CD14-positive monocyte (primary cell): Measurements from ENCODE around the gene VWA5B1. TPM values are rescaled to one million over a fixed set of nuclear protein-coding genes. Genes with fewer than 3 reads are reported as not detected.

Experiments used
- DNase-seq, 3 donors: peaks; one replicate each; pipeline ENCODE4 v3.0.0-alpha.2; 2011 to 2022
- H2AFZ ChIP-seq: 2 replicates; pipeline ENCODE4 v1.6.0; 2012; ENCODE audit warnings: mild to moderate bottlenecking, low read depth, low read length, inconsistent platforms; ENCODE audit not compliant: insufficient read depth, poor library complexity, severe bottlenecking
- H3K27ac ChIP-seq, 2 donors: 1 replicate in 1 of 2; 2 replicates in 1 of 2; pipeline ENCODE4 v1.5.1; 2012 to 2013; ENCODE audit warnings: low read length in 2 of 2, control low read depth in 1 of 2, inconsistent platforms in 1 of 2, low read depth in 1 of 2, mild to moderate bottlenecking in 1 of 2
- H3K27me3 ChIP-seq, 2 donors: one replicate each; pipeline versions ENCODE4 v1.6.0 to v1.6.1; 2011 to 2013; ENCODE audit warnings: low read length in 2 of 2; ENCODE audit not compliant: control insufficient read depth in 2 of 2, insufficient read depth in 2 of 2
- H3K36me3 ChIP-seq, 2 donors: replicated peaks in 1 of 2; 1 replicate in 1 of 2; 2 replicates in 1 of 2; pipeline versions ENCODE4 v1.5.1 to v1.6.1; 2012 to 2013; ENCODE audit warnings: low read length in 2 of 2, control low read depth in 1 of 2, inconsistent platforms in 1 of 2, mild to moderate bottlenecking in 1 of 2; ENCODE audit not compliant: insufficient read depth in 2 of 2, control insufficient read depth in 1 of 2
- H3K4me1 ChIP-seq, 2 donors: 1 replicate in 1 of 2; 2 replicates in 1 of 2; pipeline versions ENCODE4 v1.5.1 to v1.6.1; 2012 to 2013; ENCODE audit warnings: low read length in 2 of 2, control low read depth in 1 of 2, inconsistent platforms in 1 of 2, mild to moderate bottlenecking in 1 of 2, moderate library complexity in 1 of 2; ENCODE audit not compliant: insufficient read depth in 2 of 2, control insufficient read depth in 1 of 2
- H3K4me2 ChIP-seq: replicated peaks from 2 replicates; pipeline ENCODE3; 2012; ENCODE audit warnings: low read length, moderate library complexity, mild to moderate bottlenecking; ENCODE audit not compliant: poor library complexity, severe bottlenecking; ENCODE audit errors: extremely low read depth
- H3K4me3 ChIP-seq, 3 experiments: fragments of 200-600 bp in 1 of 3; sonication (generic) in 1 of 3; replicated peaks in 1 of 3; 1 replicate in 2 of 3; 2 replicates in 1 of 3; pipeline ENCODE4 v1.5.1; 2011 to 2013; ENCODE audit warnings: low read length in 3 of 3, mild to moderate bottlenecking in 3 of 3, control low read depth in 2 of 3, low read depth in 2 of 3, inconsistent platforms in 1 of 3, moderate library complexity in 1 of 3
- H3K79me2 ChIP-seq: 2 replicates; pipeline ENCODE4 v1.6.0; 2012; ENCODE audit warnings: mild to moderate bottlenecking, control low read depth, inconsistent platforms, low read length, moderate library complexity; ENCODE audit not compliant: insufficient read depth
- H3K9ac ChIP-seq: 2 replicates; pipeline ENCODE4 v1.6.0; 2017; ENCODE audit warnings: low read length, mild to moderate bottlenecking; ENCODE audit not compliant: insufficient read depth, poor library complexity, severe bottlenecking
- H3K9me3 ChIP-seq, 2 donors: replicated peaks in 1 of 2; 1 replicate in 1 of 2; 2 replicates in 1 of 2; pipeline versions ENCODE4 v1.5.1 to v1.6.1; 2012 to 2013; ENCODE audit warnings: low read length in 2 of 2, control low read depth in 1 of 2; ENCODE audit not compliant: control insufficient read depth in 1 of 2, insufficient read depth in 1 of 2
- H4K20me1 ChIP-seq: 2 replicates; pipeline ENCODE4 v1.6.0; 2012; ENCODE audit warnings: mild to moderate bottlenecking, low read length, control low read depth, moderate library complexity; ENCODE audit not compliant: insufficient read depth
- H3K27ac Mint-ChIP-seq, 7 donors: one replicate each; pipeline ENCODE4 v1.8.0; 2020; ENCODE audit warnings: mild to moderate bottlenecking in 7 of 7, mixed read lengths in 7 of 7, moderate library complexity in 6 of 7, inconsistent platforms in 2 of 7
- H3K27me3 Mint-ChIP-seq, 3 donors: one replicate each; pipeline ENCODE4 v1.8.0; 2021 to 2022; ENCODE audit warnings: low read depth in 3 of 3, mild to moderate bottlenecking in 3 of 3, mixed read lengths in 3 of 3, moderate library complexity in 3 of 3, inconsistent platforms in 1 of 3
- H3K36me3 Mint-ChIP-seq, 2 donors: one replicate each; pipeline ENCODE4 v1.8.0; 2020; ENCODE audit warnings: mixed read lengths in 2 of 2, inconsistent platforms in 1 of 2, mild to moderate bottlenecking in 1 of 2
- H3K4me1 Mint-ChIP-seq: one replicate; pipeline ENCODE4 v1.8.0; 2020; ENCODE audit warnings: mild to moderate bottlenecking, mixed read lengths
- H3K4me3 Mint-ChIP-seq, 2 donors: one replicate each; pipeline ENCODE4 v1.8.0; 2020; ENCODE audit warnings: mild to moderate bottlenecking in 2 of 2, mixed read lengths in 2 of 2, moderate library complexity in 1 of 2
- H3K9me3 Mint-ChIP-seq, 7 donors: one replicate each; pipeline ENCODE4 v1.8.0; 2020 to 2022; ENCODE audit warnings: mixed read lengths in 7 of 7, mild to moderate bottlenecking in 6 of 7, moderate library complexity in 6 of 7, inconsistent platforms in 2 of 7
- CTCF ChIP-seq: fragments of 200-600 bp; IDR thresholded peaks from one replicate; pipeline ENCODE4 v1.8.0; 2022; ENCODE audit warnings: antibody characterized with exemption, mild to moderate bottlenecking
- WGBS: methylation state at CpG from one replicate; pipeline ENCODE4 v1.1.5; 2013; ENCODE audit warnings: missing lambda C conversion rate; ENCODE audit not compliant: insufficient coverage; 5-methylcytosine and 5-hydroxymethylcytosine counted together
- intact Hi-C, 2 donors: fragments of 100-400 bp; cut with micrococcal nuclease; formaldehyde crosslinking; loops; one replicate each; pipeline versions ENCODE4 v1.15.0 to v1.15.1; 2023
- polyA plus RNA-seq, 3 donors: library from polyadenylated mRNA; depleted of rRNA in 1 of 3; unstranded in 2 of 3; stranded (reverse) in 1 of 3; fragments of 300-500 nt in 2 of 3; fragments of >200 nt in 1 of 3; fragmentation: Illumina TruSeq in 2 of 3; gene quantifications; 1 replicate in 2 of 3; 2 replicates in 1 of 3; pipeline ENCODE4 v1.2.3, GENCODE V29; 2012 to 2021

Gene VWA5B1
- polyA plus RNA-seq, 3 donors = not detected

GRCh38 chr1:20368866-20369470, 78.3 kb downstream of the VWA5B1 start:
- peaks cover 46 to 66% (median 66%) of the 10 kb centered on the region in 3 donors for H3K27me3 Mint-ChIP-seq
- peak overlapping the region in 1 of 2 donors; percentile 59 for H3K4me3 Mint-ChIP-seq

GRCh38 chr1:20370698-20371097, 80.0 kb downstream of the VWA5B1 start:
- TF ChIP-seq CTCF = no peak
- Histone ChIP-seq H3K4me2 (no peak overlapping the region), H3K4me1 (no peaks in the 10 kb centered on the region), H3K27ac (no peak overlapping the region), H3K27me3 (peaks cover 2 to 41% of the 10 kb centered on the region in 2 donors), H3K79me2 (no peaks in the 10 kb centered on the region), H3K9ac (no peak overlapping the region), H3K4me3 (no peak overlapping the region), H3K36me3 (no peaks in the 10 kb centered on the region), H3K9me3 (peaks cover 0 to 1% of the 10 kb centered on the region in 2 donors), H2AFZ (no peak overlapping the region), H4K20me1 (no peaks in the 10 kb centered on the region)
- 13% methylated on average over 1 of the region's 8 CpGs for WGBS
- peaks cover 0 to 12% (median 2%) of the 10 kb centered on the region in 7 donors for H3K9me3 Mint-ChIP-seq
- no peaks in the 10 kb centered on the region for H3K4me1 Mint-ChIP-seq
- intact Hi-C loops = no loop called here
- H3K4me3 Mint-ChIP-seq = no peak overlapping the region
- H3K27ac Mint-ChIP-seq = no peak overlapping the region
- H3K36me3 Mint-ChIP-seq = no peaks in the 10 kb centered on the region
- no peak for DNase-seq
- H3K27me3 Mint-ChIP-seq = peaks cover 30 to 52% (median 49%) of the 10 kb centered on the region in 3 donors

More at GRCh38 chr1:20368866-20369470, 78.3 kb downstream of the VWA5B1 start:
- DNase-seq = no peak
- no peaks in the 10 kb centered on the region for H3K36me3 Mint-ChIP-seq
- H2AFZ ChIP-seq = no peak overlapping the region
- no peaks in the 10 kb centered on the region for H4K20me1 ChIP-seq
- no peaks in the 10 kb centered on the region for H3K4me1 Mint-ChIP-seq
- no peak overlapping the region for H3K4me2 ChIP-seq
- H3K9me3 Mint-ChIP-seq = peaks cover 0 to 15% (median 2%) of the 10 kb centered on the region in 7 donors
- no peak overlapping the region for H3K4me3 ChIP-seq
- H3K4me1 ChIP-seq = no peaks in the 10 kb centered on the region
- H3K27ac Mint-ChIP-seq = no peak overlapping the region
- no peak overlapping the region for H3K27ac ChIP-seq
- H3K9ac ChIP-seq = no peak overlapping the region
- H3K27me3 ChIP-seq = peaks cover 15 to 58% of the 10 kb centered on the region in 2 donors
- peaks cover 0 to 10% of the 10 kb centered on the region in 2 donors for H3K9me3 ChIP-seq
- TF ChIP-seq CTCF = no peak
- 100% methylated on average over 1 of the region's 7 CpGs for WGBS
- H3K36me3 ChIP-seq = no peaks in the 10 kb centered on the region
- no peaks in the 10 kb centered on the region for H3K79me2 ChIP-seq
- intact Hi-C loops = no loop called here
